ENCODE data around the gene NOP9.

DNA sequence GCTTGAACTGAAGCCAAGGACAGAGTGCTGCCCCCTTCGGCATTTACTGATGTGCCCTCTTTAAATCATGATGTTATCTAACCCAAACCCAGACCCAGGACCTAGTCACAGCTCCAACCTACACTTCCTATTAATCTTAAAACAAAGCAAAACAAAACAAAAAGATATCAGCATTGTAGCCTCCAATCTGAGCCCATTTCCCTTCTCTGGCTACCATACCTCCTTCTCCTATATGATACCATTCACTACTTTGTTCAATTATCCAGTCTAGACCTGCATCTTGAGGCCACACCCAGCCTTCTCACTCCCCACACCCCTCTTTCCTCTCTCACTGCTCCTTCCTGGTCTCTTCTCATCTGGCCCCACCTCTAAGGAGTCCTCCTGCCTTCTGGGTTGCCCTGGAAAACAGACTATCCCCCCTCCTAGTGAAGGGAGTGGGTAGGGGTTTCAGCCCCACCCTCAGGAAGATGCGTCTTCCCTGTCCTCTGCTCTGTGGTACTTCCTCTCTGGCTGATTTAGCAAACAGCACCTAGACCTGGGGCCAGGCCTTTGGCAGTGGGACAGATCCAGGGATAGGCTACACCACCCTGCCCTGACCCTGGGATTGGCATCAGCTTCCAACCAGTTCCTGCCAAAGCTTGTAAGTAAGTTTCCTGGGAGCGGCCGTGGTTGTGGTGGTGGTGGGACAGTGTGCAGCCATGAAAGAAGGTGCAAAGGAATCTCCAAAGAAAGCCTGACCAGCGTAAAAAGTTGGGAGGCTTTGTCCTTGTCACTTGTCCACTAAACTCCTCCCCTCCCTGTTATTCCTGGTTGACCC, 14.9 kb downstream of the NOP9 start:
- TF ChIP-seq, protein P1, sequence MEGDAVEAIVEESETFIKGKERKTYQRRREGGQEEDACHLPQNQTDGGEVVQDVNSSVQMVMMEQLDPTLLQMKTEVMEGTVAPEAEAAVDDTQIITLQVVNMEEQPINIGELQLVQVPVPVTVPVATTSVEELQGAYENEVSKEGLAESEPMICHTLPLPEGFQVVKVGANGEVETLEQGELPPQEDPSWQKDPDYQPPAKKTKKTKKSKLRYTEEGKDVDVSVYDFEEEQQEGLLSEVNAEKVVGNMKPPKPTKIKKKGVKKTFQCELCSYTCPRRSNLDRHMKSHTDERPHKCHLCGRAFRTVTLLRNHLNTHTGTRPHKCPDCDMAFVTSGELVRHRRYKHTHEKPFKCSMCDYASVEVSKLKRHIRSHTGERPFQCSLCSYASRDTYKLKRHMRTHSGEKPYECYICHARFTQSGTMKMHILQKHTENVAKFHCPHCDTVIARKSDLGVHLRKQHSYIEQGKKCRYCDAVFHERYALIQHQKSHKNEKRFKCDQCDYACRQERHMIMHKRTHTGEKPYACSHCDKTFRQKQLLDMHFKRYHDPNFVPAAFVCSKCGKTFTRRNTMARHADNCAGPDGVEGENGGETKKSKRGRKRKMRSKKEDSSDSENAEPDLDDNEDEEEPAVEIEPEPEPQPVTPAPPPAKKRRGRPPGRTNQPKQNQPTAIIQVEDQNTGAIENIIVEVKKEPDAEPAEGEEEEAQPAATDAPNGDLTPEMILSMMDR (IDR thresholded peaks at IDR 0.05; ENCODE audit: insufficient read depth, low read length, poor library complexity, severe bottlenecking), result no peak
- TF ChIP-seq EZH2phosphoT487 (conservative IDR thresholded peaks at IDR 0.05; ENCODE audit: low read length), result no peak

Measured in SU-DHL-6 (cell line).